ENCODE results near the gene CAPN9.

CAPN9 gene

GRCh38 chr1:230800891-230801840, 54.0 kb downstream of the CAPN9 start:
- no peak for DNase-seq

GRCh38 chr1:230804396-230804795, 57.2 kb downstream of the CAPN9 start:
- no peak for DNase-seq

- no peak for DNase-seq
Measured at GRCh38 chr1:230806552-230806951, 59.4 kb downstream of the CAPN9 start.

GRCh38 chr1:230807029-230807428, 59.8 kb downstream of the CAPN9 start:
- no peak for DNase-seq

GRCh38 chr1:230807561-230808280, 60.5 kb downstream of the CAPN9 start:
- no peak for DNase-seq

GRCh38 chr1:230808281-230808872, 61.2 kb downstream of the CAPN9 start:
- no peak for DNase-seq

GRCh38 chr1:230809256-230809990, 62.2 kb downstream of the CAPN9 start:
- DNase-seq = no peak

- DNase-seq = no peak
Measured at GRCh38 chr1:230812568-230812967, 65.4 kb downstream of the CAPN9 start.

- DNase-seq = no peak
Measured at GRCh38 chr1:230814949-230815692, 67.9 kb downstream of the CAPN9 start.

GRCh38 chr1:230816018-230816417, 68.8 kb downstream of the CAPN9 start:
- no peak for DNase-seq

GRCh38 chr1:230818367-230818766, 71.2 kb downstream of the CAPN9 start:
- no peak for DNase-seq

- DNase-seq = no peak
Measured at GRCh38 chr1:230818901-230819300, 71.7 kb downstream of the CAPN9 start.

- no peak for DNase-seq
Measured at GRCh38 chr1:230819976-230820375, 72.8 kb downstream of the CAPN9 start.

GRCh38 chr1:230820568-230820967, 73.4 kb downstream of the CAPN9 start:
- no peak for DNase-seq

- no peak for DNase-seq
Measured at GRCh38 chr1:230821346-230821745, 74.2 kb downstream of the CAPN9 start.

GRCh38 chr1:230822092-230822581, 74.9 kb downstream of the CAPN9 start:
- no peak for DNase-seq

- DNase-seq = no peak
Measured at GRCh38 chr1:230823426-230823825, 76.2 kb downstream of the CAPN9 start.

GRCh38 chr1:230823931-230824381, 76.8 kb downstream of the CAPN9 start:
- DNase-seq = no peak

GRCh38 chr1:230824551-230824918, 77.3 kb downstream of the CAPN9 start:
- no peak for DNase-seq

- DNase-seq = no peak
Measured at GRCh38 chr1:230824919-230825721, 77.9 kb downstream of the CAPN9 start.

- no peak for DNase-seq
Measured at GRCh38 chr1:230825761-230826160, 78.6 kb downstream of the CAPN9 start.

All from T-helper 2 cell (primary cell).